ENCODE data around the gene PHOSPHO1.

- TF ChIP-seq POLR2A (IDR thresholded peaks at IDR 0.05) (no peak), CTCF (IDR thresholded peaks at IDR 0.05) (no peak)
Measured at GRCh38 chr17:49242813-49243212, 12.2 kb upstream of the PHOSPHO1 start.

Measured in ovary (tissue), 3 donors.